GM12878 (cell line): Measurements from ENCODE around the gene ADCY10. TPM values are rescaled to one million over a fixed set of nuclear protein-coding genes. Genes with fewer than 3 reads are reported as not detected.

Source experiments
- ATAC-seq: fragments of 200-7000 bp; cut with Tn5 transposase; 3 replicates; pipeline ENCODE4 v1.9.1; 2020; ENCODE audit warnings: mild to moderate bottlenecking, moderate library complexity
- BruUV-seq: library from RNA; stranded (reverse); fragments of 400-500 nt; replicated peaks from 2 replicates; lab custom pipeline; 2021; lab: Mats Ljungman, UMichigan
- CTCF ChIA-PET: fragments of 300-600 bp; sonication (Branson Sonifier 250); formaldehyde crosslinking; extraction: SDS; loops from one replicate; lab custom pipeline; 2021; ENCODE audit warnings: inconsistent platforms; lab: Yijun Ruan, JAX
- POLR2A ChIA-PET: fragments of 350-600 bp; formaldehyde crosslinking; extraction: SDS; loops from one replicate; lab custom pipeline; 2021; ENCODE audit warnings: inconsistent platforms; lab: Charles Lee
- RAD21 ChIA-PET: fragments of 300-600 bp; sonication (Branson Sonifier 250); formaldehyde crosslinking; loops from one replicate; lab custom pipeline; 2023; ENCODE audit warnings: antibody characterized with exemption; ENCODE audit not compliant: unreplicated experiment; lab: Charles Lee
- SMC1A ChIA-PET: fragments of 300-600 bp; sonication (Branson Sonifier 250); formaldehyde crosslinking; loops from one replicate; lab custom pipeline; 2023; ENCODE audit not compliant: unreplicated experiment, uncharacterized antibody; lab: Charles Lee
- DNase-seq: peaks from one replicate; pipeline ENCODE4 v3.0.0-alpha.2; 2011; ENCODE audit warnings: low read depth, low spot score
- FAIRE-seq: peaks from 3 replicates; lab custom pipeline; 2011; peaks lifted over from hg19 to GRCh38; lab: Jason Lieb, UNC
- H2AFZ ChIP-seq: 2 replicates; pipeline ENCODE4 v1.6.0; 2011; ENCODE audit warnings: low read depth, low read length, control low read depth; ENCODE audit not compliant: control insufficient read depth
- H3K27ac ChIP-seq: 2 replicates; pipeline ENCODE4 v1.5.1; 2011; ENCODE audit warnings: control low read depth; ENCODE audit not compliant: control insufficient read depth, insufficient read depth
- H3K27me3 ChIP-seq, 2 experiments: replicated peaks in 1 of 2; 2 replicates each; pipeline versions ENCODE4 v1.6.0 to v1.6.1; 2011; ENCODE audit warnings: low read length in 1 of 2; ENCODE audit not compliant: control insufficient read depth in 2 of 2, insufficient read depth in 2 of 2
- H3K36me3 ChIP-seq, 2 experiments: 2 replicates each; pipeline ENCODE4 v1.5.1; 2011; ENCODE audit warnings: low read length in 1 of 2; ENCODE audit not compliant: control insufficient read depth in 2 of 2, insufficient read depth in 2 of 2
- H3K4me1 ChIP-seq: 2 replicates; pipeline ENCODE4 v1.6.1; 2011; ENCODE audit warnings: mild to moderate bottlenecking, low read length, moderate library complexity, mixed read lengths; ENCODE audit not compliant: control insufficient read depth, insufficient read depth
- H3K4me2 ChIP-seq: 2 replicates; pipeline ENCODE4 v1.6.0; 2011; ENCODE audit warnings: control low read depth; ENCODE audit not compliant: control insufficient read depth, insufficient read depth
- H3K4me3 ChIP-seq: fragments of 200-600 bp; sonication (generic); 2 replicates; pipeline ENCODE4 v1.5.1; 2016
- H3K79me2 ChIP-seq: 2 replicates; pipeline ENCODE4 v1.6.0; 2011; ENCODE audit warnings: low read length; ENCODE audit not compliant: control insufficient read depth, insufficient read depth
- H3K9ac ChIP-seq: 2 replicates; pipeline ENCODE4 v1.8.0; 2011; ENCODE audit warnings: low read length, control low read depth, mixed read lengths; ENCODE audit not compliant: control insufficient read depth, insufficient read depth
- H3K9me3 ChIP-seq: replicated peaks from 3 replicates; pipeline ENCODE4 v1.5.1; 2011; ENCODE audit warnings: mild to moderate bottlenecking, low read length; ENCODE audit not compliant: control insufficient read depth, insufficient read depth
- H4K20me1 ChIP-seq: 2 replicates; pipeline ENCODE4 v1.6.0; 2011; ENCODE audit not compliant: control insufficient read depth, insufficient read depth
- CREB1 ChIP-seq: IDR thresholded peaks from 2 replicates; pipeline ENCODE4 v1.6.1; 2012; ENCODE audit warnings: low read depth, mild to moderate bottlenecking, inconsistent platforms
- WGBS: methylation state at CpG from one replicate; pipeline ENCODE4 v1.1.6; 2016; ENCODE audit warnings: low lambda C conversion rate; ENCODE audit not compliant: insufficient replicate concordance, insufficient coverage; ENCODE audit errors: missing lambda C conversion rate; 5-methylcytosine and 5-hydroxymethylcytosine counted together
- in situ Hi-C: fragments of 300-500 bp; cut with MboI; formaldehyde crosslinking; loops from 9 replicates; pipeline ENCODE4 v1.14.3; 2018; ENCODE audit warnings: mixed read lengths
- intact Hi-C: fragments of 100-400 bp; cut with micrococcal nuclease; formaldehyde crosslinking; loops from one replicate; pipeline ENCODE4 v1.14.2; 2022; ENCODE audit not compliant: unreplicated experiment
- polyA plus RNA-seq, 11 experiments: library from polyadenylated mRNA; depleted of rRNA in 4 of 11; unstranded in 6 of 11; stranded (reverse) in 5 of 11; fragments of >200 nt; fragmentation: Nextera tagmentation in 4 of 11; fragmentation: Illumina TruSeq in 1 of 11; extraction: Ambion mirVana in 4 of 11; extraction: Trizol in 1 of 11; gene quantifications; 1 replicate in 1 of 11; 2 replicates in 10 of 11; pipeline versions ENCODE4 v1.2.1 to v1.2.3, GENCODE V29; 2011 to 2016; ENCODE audit warnings: inconsistent platforms in 2 of 11, missing spikeins in 2 of 11, low read depth in 1 of 11
- total RNA-seq, 4 experiments: library from RNA; depleted of rRNA in 3 of 4; stranded (reverse); fragments of >200 nt in 3 of 4; fragmentation: Illumina TruSeq in 1 of 4; extraction: Trizol in 1 of 4; gene quantifications; 2 replicates each; pipeline versions ENCODE4 v1.2.1 to v1.2.3, GENCODE V29; 2013 to 2021
- TF ChIP-seq, protein P1 (sequence below): IDR thresholded peaks from 2 replicates; pipeline ENCODE4 v1.6.1; 2012; ENCODE audit warnings: low read length, inconsistent platforms

Gene ADCY10
- total and polyA plus RNA-seq, 10 of the 15 experiments (the other 5 are each of a cell fraction or from before 2014, with no cell fraction given): 0.13 to 0.22 TPM; not detected in 8

DNA sequence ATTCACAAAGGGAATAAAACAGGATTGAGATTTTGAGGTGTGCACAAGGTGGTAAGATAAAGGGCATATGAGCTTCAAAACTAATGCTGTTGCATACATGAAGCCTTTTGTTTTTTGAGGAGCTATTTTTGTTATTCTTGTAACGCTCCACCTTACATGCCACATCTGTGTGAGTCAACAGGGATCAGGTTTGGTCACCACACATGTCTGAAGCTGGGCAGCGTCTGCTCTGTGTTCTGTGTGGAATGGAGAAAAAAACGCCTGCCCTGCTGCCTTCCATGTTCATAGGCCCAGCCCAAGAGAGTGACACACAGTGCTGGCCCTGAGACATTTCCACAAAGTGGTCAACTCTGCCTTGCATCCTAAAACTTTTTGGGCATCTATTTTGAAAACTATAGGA, 124.4 kb downstream of the ADCY10 start:
- 83% methylated on average over 3 of the region's 3 CpGs for WGBS
- Histone ChIP-seq H3K4me3 (no peak overlapping the region), H2AFZ (no peak overlapping the region), H3K36me3 (peaks cover 4 to 12% of the 10 kb centered on the region in 2 experiments; a peak in 2 of 4 replicates), H3K9ac (no peak overlapping the region), H3K27ac (no peak overlapping the region), H4K20me1 (no peaks in the 10 kb centered on the region), H3K4me2 (no peak overlapping the region), H3K27me3 (no peaks in the 10 kb centered on the region), H3K4me1 (no peaks in the 10 kb centered on the region), H3K9me3 (no peaks in the 10 kb centered on the region), H3K79me2 (no peaks in the 10 kb centered on the region)
- TF ChIP-seq CREB1: no peak
- DNase-seq (no peak), ATAC-seq (no peak), FAIRE-seq (no peak)
- ChIA-PET RAD21 (no interaction called here), SMC1A (interaction anchor here (0.6 to 1.5 kb wide), 3 partner anchors 13 to 134 kb away, joined by 3 to 4 read pairs (median 3); no protein-coding TSS in a partner anchor), CTCF (interaction anchor here (0.6 kb wide), 1 partner anchor 404 kb away, joined by 3 read pairs; no protein-coding TSS in a partner anchor), POLR2A (no interaction called here)
- in situ Hi-C loops (no loop called here), intact Hi-C loops (no loop called here)
- no TSS peak for BruUV-seq

DNA sequence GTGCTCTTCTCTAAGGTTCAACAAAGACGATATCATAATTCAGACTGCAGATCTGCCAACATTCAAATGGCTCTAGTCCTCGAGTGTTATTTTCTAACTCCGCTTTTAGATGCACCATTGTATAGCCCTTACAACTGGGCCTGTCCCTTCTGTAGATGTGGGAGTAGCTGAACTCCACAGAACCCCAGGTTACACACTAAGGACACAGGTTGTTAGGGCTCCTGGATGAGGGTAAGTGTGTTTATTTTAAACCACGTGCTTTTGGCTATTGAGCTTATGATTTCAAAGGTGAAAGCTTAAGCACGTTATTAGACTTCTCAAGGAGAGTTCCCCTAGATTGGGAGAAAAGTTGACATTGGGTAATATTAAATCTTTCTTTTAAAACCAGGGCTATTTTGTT, 127.4 kb downstream of the ADCY10 start:
- Histone ChIP-seq H3K27me3 (no peaks in the 10 kb centered on the region), H3K27ac (no peak overlapping the region), H3K79me2 (no peaks in the 10 kb centered on the region), H3K36me3 (peaks cover 4 to 16% of the 10 kb centered on the region in 2 experiments; a peak in 3 of 4 replicates), H3K4me2 (no peak overlapping the region), H4K20me1 (no peaks in the 10 kb centered on the region), H3K4me3 (no peak overlapping the region), H3K4me1 (no peaks in the 10 kb centered on the region), H2AFZ (no peak overlapping the region), H3K9ac (no peak overlapping the region), H3K9me3 (no peaks in the 10 kb centered on the region)
- in situ Hi-C loops: no loop called here
- intact Hi-C loops: no loop called here
- TF ChIP-seq, protein P1, sequence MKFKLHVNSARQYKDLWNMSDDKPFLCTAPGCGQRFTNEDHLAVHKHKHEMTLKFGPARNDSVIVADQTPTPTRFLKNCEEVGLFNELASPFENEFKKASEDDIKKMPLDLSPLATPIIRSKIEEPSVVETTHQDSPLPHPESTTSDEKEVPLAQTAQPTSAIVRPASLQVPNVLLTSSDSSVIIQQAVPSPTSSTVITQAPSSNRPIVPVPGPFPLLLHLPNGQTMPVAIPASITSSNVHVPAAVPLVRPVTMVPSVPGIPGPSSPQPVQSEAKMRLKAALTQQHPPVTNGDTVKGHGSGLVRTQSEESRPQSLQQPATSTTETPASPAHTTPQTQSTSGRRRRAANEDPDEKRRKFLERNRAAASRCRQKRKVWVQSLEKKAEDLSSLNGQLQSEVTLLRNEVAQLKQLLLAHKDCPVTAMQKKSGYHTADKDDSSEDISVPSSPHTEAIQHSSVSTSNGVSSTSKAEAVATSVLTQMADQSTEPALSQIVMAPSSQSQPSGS: no peak
- POLR2A ChIA-PET: no interaction called here
- FAIRE-seq (no peak), DNase-seq (no peak), ATAC-seq (no peak)
- BruUV-seq: no TSS peak
- WGBS: 95% methylated on average over 5 of the region's 5 CpGs
- RAD21 ChIA-PET: no interaction called here
- SMC1A ChIA-PET: interaction anchor here (1.4 kb wide), 1 partner anchor 11 kb away, joined by 4 read pairs; no protein-coding TSS in a partner anchor
- CTCF ChIA-PET: no interaction called here
